Measurements from ENCODE around the gene TMEM131L. TPM values are rescaled to one million over a fixed set of nuclear protein-coding genes. Genes with fewer than 3 reads are reported as not detected.

The TMEM131L gene
- total and polyA plus RNA-seq, 3 donors from 2014 or later = 9.1 to 15.0 (median 12.6) TPM

- no peaks in the 10 kb centered on the region for H3K27me3 ChIP-seq
- no peaks in the 10 kb centered on the region for H3K36me3 ChIP-seq (ENCODE audit: low read depth, missing control alignments)
- WGBS, 2 donors = 82 to 87% methylated on average over 2 of the region's 2 CpGs
- TF ChIP-seq POLR2A (IDR thresholded peaks at IDR 0.05) = no peak
- TF ChIP-seq, protein P1, sequence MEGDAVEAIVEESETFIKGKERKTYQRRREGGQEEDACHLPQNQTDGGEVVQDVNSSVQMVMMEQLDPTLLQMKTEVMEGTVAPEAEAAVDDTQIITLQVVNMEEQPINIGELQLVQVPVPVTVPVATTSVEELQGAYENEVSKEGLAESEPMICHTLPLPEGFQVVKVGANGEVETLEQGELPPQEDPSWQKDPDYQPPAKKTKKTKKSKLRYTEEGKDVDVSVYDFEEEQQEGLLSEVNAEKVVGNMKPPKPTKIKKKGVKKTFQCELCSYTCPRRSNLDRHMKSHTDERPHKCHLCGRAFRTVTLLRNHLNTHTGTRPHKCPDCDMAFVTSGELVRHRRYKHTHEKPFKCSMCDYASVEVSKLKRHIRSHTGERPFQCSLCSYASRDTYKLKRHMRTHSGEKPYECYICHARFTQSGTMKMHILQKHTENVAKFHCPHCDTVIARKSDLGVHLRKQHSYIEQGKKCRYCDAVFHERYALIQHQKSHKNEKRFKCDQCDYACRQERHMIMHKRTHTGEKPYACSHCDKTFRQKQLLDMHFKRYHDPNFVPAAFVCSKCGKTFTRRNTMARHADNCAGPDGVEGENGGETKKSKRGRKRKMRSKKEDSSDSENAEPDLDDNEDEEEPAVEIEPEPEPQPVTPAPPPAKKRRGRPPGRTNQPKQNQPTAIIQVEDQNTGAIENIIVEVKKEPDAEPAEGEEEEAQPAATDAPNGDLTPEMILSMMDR (IDR thresholded peaks at IDR 0.05) = no peak
- H3K9me3 ChIP-seq = no peaks in the 10 kb centered on the region
- DNase-seq = no peak
- no peak overlapping the region for H3K4me3 ChIP-seq
- no peak overlapping the region for H3K27ac ChIP-seq
- no peaks in the 10 kb centered on the region for H3K4me1 ChIP-seq
- intact Hi-C loops (cut with DNase I; ENCODE audit: low total_unique reads) = no loop called here
Observed at GRCh38 chr4:153619811-153620210, 153.7 kb downstream of the TMEM131L start.

DNA sequence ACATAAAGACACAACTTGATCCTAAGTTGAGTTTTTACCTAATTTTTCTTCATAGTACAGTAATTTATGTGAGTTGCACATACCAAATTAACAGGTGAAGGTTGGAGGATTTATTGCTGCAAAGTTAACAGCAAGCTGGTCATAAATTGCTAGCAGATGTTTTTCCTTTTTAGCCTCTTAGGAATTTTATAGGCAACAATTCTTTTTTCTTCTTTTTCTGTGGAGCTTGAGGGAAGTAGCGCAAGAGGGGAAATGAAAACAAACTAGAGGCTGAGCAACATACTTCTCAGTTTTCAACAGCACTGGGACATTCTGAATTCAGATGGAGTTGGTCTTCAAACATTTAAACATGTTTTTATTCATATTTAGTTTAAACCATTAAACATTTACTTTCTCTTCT is 154.2 kb downstream of the TMEM131L start:
- no peaks in the 10 kb centered on the region for H3K36me3 ChIP-seq (ENCODE audit: low read depth, missing control alignments)
- intact Hi-C loops (cut with DNase I; ENCODE audit: low total_unique reads) = no loop called here
- no peaks in the 10 kb centered on the region for H3K4me1 ChIP-seq
- no peak for TF ChIP-seq POLR2A (IDR thresholded peaks at IDR 0.05)
- TF ChIP-seq, protein P1 (IDR thresholded peaks at IDR 0.05) = no peak
- no peak overlapping the region for H3K27ac ChIP-seq
- no peaks in the 10 kb centered on the region for H3K9me3 ChIP-seq
- H3K4me3 ChIP-seq = no peak overlapping the region
- DNase-seq = no peak
- no peaks in the 10 kb centered on the region for H3K27me3 ChIP-seq
- 84 to 87% methylated on average over 1 of the region's 1 CpG for WGBS, 2 donors

DNA sequence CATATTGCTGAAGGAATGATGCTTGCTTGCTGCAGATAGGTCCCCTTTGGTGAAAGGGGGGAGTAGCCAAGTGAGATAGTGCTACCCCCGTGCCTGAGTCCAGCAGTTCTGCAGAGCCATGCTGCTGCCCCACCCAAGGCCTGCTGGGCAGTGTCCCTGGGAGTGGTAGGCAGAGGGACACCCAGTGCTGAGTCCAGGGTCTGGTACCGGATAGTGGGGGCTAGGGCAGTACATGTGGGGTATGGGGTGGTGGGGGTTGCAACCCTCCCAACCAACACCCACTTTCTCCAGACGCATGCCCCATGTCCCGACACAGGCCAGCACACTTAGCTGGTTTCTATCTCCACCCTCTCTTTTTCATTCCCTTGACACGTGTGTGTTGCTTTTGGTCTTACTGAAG is 155.9 kb downstream of the TMEM131L start:
- intact Hi-C loops (cut with DNase I; ENCODE audit: low total_unique reads) = no loop called here
- Histone ChIP-seq H3K36me3 (ENCODE audit: low read depth, missing control alignments) (no peaks in the 10 kb centered on the region), H3K27me3 (no peaks in the 10 kb centered on the region), H3K27ac (no peak overlapping the region), H3K4me1 (no peaks in the 10 kb centered on the region), H3K4me3 (no peak overlapping the region), H3K9me3 (no peaks in the 10 kb centered on the region)
- WGBS, 2 donors = 89 to 90% methylated on average over 5 of the region's 5 CpGs
- DNase-seq = no peak
- TF ChIP-seq, protein P1 (IDR thresholded peaks at IDR 0.05) = no peak
- no peak for TF ChIP-seq POLR2A (IDR thresholded peaks at IDR 0.05)

DNA sequence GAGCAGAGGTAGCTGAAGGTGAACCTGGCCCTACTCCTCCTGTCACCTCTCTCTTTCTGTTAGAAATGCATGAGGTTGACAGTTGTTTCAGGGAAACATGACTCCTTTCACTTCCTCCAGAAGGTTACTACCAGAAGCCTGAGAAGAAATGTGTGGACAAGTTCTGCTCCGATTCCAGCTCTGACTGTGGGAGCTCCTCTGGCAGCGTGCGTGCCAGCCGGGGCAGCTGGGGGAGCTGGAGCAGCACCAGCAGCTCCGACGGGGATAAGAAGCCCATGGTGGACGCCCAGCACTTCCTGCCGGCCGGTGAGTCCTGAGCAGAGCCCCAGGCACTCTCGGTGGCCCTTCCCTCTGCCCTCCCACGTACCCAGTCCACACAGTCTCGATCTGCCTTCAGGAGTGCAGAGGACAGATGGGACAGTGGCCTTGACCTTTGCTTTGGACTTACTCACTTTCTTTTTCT is 156.6 kb downstream of the TMEM131L start:
- 43 to 48% methylated on average over 9 to 12 of the region's 12 CpGs for WGBS, 2 donors
- DNase-seq = no peak
- Histone ChIP-seq H3K27ac (no peak overlapping the region), H3K36me3 (ENCODE audit: low read depth, missing control alignments) (no peaks in the 10 kb centered on the region), H3K4me3 (no peak overlapping the region), H3K27me3 (no peaks in the 10 kb centered on the region), H3K9me3 (no peaks in the 10 kb centered on the region), H3K4me1 (no peaks in the 10 kb centered on the region)
- TF ChIP-seq POLR2A (IDR thresholded peaks at IDR 0.05) = no peak
- TF ChIP-seq, protein P1 (IDR thresholded peaks at IDR 0.05) = no peak
- intact Hi-C loops (cut with DNase I; ENCODE audit: low total_unique reads) = no loop called here

- H3K36me3 ChIP-seq (ENCODE audit: low read depth, missing control alignments) = no peaks in the 10 kb centered on the region
- intact Hi-C loops (cut with DNase I; ENCODE audit: low total_unique reads) = no loop called here
- 78 to 89% methylated on average over 2 of the region's 2 CpGs for WGBS, 2 donors
- no peak for DNase-seq
- no peak overlapping the region for H3K4me3 ChIP-seq
- H3K4me1 ChIP-seq = no peaks in the 10 kb centered on the region
- H3K9me3 ChIP-seq = no peaks in the 10 kb centered on the region
- no peak overlapping the region for H3K27ac ChIP-seq
- H3K27me3 ChIP-seq = no peaks in the 10 kb centered on the region
- no peak for TF ChIP-seq POLR2A (IDR thresholded peaks at IDR 0.05)
- TF ChIP-seq, protein P1 (IDR thresholded peaks at IDR 0.05) = no peak
Observed at GRCh38 chr4:153623491-153623890, 157.3 kb downstream of the TMEM131L start.

Measured in testis (tissue), 3 donors.